Lower leg skin (tissue), 3 donors: ENCODE data around the gene LENG1.

ENCODE experiments used
- POLR2A ChIP-seq, 2 donors: fragments of 450-650 bp; IDR thresholded peaks; one replicate each; pipeline ENCODE4 v1.6.1; 2016 to 2017; ENCODE audit warnings: antibody characterized with exemption in 2 of 2, mild to moderate bottlenecking in 1 of 2, moderate library complexity in 1 of 2
- TF ChIP-seq, protein P1 (sequence below), 3 donors: fragments of 450-650 bp; IDR thresholded peaks; one replicate each; pipeline ENCODE4 v1.5.1; 2016; ENCODE audit warnings: antibody characterized with exemption in 3 of 3, mild to moderate bottlenecking in 3 of 3, moderate library complexity in 2 of 3

DNA sequence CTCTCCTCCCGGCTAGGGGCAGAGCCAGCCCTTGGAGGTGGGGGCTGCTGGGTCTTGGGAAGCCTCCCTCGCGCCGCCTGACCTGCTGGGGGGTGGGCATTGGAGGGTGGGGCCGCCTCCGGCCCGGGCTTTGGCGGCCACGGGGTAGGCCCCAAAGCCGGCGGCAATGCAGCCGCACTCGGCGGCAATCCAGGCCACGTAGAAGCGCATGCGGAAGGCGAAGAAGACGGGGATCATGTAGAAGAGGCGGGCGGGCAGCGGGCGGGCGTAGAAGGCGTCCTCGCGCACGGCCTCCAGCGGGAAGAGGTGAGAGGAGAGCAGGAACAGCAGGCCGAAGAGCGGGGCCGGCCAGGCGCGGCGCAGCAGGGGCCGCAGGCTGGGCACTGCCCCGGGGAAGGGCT lies 21.2 kb upstream of the LENG1 start:
- TF ChIP-seq, protein P1, sequence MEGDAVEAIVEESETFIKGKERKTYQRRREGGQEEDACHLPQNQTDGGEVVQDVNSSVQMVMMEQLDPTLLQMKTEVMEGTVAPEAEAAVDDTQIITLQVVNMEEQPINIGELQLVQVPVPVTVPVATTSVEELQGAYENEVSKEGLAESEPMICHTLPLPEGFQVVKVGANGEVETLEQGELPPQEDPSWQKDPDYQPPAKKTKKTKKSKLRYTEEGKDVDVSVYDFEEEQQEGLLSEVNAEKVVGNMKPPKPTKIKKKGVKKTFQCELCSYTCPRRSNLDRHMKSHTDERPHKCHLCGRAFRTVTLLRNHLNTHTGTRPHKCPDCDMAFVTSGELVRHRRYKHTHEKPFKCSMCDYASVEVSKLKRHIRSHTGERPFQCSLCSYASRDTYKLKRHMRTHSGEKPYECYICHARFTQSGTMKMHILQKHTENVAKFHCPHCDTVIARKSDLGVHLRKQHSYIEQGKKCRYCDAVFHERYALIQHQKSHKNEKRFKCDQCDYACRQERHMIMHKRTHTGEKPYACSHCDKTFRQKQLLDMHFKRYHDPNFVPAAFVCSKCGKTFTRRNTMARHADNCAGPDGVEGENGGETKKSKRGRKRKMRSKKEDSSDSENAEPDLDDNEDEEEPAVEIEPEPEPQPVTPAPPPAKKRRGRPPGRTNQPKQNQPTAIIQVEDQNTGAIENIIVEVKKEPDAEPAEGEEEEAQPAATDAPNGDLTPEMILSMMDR (IDR thresholded peaks at IDR 0.05), result no peak
- no peak for TF ChIP-seq POLR2A (IDR thresholded peaks at IDR 0.05)
